GM21717 (cell line): ENCODE data around the gene CLCC1.
"Not testable (repeated sequence)": the region's sequence is repeated elsewhere in the genome, so short reads cannot be mapped to it uniquely, and the experiment has no call there.

Experiments used
- ATAC-seq: cut with Tn5 transposase; IDR thresholded peaks from one replicate; pipeline ENCODE4 v1.9.1; 2021; ENCODE audit warnings: mild to moderate bottlenecking, moderate library complexity; ENCODE audit not compliant: unreplicated experiment

Gene CLCC1, protein sequence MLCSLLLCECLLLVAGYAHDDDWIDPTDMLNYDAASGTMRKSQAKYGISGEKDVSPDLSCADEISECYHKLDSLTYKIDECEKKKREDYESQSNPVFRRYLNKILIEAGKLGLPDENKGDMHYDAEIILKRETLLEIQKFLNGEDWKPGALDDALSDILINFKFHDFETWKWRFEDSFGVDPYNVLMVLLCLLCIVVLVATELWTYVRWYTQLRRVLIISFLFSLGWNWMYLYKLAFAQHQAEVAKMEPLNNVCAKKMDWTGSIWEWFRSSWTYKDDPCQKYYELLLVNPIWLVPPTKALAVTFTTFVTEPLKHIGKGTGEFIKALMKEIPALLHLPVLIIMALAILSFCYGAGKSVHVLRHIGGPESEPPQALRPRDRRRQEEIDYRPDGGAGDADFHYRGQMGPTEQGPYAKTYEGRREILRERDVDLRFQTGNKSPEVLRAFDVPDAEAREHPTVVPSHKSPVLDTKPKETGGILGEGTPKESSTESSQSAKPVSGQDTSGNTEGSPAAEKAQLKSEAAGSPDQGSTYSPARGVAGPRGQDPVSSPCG

DNA sequence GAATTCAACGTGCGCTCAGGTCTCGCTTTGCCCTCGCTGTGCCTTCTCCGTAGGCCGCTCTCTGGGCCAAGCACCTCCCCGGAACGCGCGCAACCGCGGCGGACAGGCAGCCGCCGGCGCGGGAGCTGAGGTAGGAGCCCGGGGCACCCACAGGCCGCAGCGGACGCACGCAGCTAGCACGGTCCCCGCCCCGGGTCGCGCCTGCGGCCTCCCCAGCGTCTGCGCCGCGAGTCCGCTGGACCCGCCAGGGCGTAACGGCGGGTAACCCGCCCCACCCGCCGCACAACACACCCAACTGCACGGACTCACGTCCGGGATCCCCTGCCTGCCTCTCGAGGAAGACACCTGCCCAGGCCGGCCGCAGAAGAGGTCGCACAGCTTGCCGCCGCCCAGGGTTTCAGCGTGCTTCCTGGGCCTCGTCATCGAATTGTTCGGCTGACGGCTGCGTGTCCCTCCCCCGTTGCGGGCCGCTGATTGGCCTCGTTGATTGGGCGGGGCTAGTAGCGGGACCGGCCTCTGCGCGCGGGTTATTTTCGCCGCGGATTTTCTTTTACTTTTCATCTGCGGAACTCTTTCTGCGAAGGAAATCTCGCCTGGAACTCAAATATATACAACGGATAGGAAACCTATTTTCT, at the start of gene CLCC1:
CLCC1 (minus strand) TSS at position 433 of the 635 bp plus-strand sequence. CDS start 13,047 bp downstream, outside the sequence.
- ATAC-seq = peak; percentile 94

DNA sequence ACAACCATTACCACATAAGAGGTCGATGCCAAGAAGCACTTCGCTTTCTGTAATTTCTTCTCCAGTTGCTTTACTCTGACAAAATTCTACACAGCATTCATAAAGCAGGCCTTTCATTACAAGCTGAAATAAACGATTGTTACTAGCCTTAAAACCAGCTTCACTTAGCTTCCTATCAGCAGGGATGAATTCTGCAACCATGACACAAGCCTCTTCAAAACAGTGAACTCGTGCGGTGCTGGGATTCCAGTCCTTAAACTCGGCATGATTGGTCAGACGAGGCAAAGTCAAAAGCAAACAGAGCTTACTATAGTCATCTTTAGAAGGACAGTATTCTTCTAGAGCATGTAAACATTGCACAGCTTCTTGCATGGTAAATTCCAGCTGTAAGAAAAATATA, 48.1 kb upstream of the CLCC1 start:
- ATAC-seq = no peak

DNA sequence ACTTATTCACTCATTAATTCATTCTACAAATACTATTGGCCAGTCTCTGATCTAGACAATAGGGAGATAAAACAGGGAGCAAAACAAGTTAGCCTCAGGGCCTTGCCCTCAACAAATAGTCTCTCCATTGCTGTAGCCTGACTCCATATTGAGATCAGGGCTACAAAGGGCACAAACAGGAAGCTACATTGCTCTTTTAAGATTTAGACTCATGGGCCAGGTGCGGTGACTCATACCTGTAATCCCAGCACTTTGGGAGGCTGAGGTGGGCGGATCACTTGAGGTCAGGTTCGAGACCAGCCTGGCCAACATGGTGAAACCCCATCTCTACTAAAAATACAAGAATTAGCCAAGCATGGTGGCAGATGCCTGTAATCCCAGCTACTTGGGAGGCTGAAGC, 33.3 kb upstream of the CLCC1 start:
- ATAC-seq = not testable (repeated sequence)

DNA sequence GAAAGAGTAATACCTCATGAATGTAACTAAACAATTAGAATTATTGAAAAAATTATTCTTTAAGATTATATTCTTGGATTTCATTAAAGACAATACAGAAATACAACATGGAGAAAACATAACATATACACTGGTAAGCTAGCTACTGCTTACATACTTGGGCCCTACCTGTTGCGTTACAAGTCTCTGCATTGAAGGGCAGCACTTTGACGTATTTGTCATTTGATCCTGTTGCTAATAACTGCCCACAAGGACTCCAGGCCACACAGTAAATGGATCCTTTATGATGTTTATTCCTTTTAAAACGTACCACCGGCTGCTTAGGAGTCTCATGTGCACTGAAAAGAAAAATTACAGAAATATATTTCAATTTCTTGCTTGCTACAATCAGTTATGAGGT, 19.8 kb upstream of the CLCC1 start:
- no peak for ATAC-seq

DNA sequence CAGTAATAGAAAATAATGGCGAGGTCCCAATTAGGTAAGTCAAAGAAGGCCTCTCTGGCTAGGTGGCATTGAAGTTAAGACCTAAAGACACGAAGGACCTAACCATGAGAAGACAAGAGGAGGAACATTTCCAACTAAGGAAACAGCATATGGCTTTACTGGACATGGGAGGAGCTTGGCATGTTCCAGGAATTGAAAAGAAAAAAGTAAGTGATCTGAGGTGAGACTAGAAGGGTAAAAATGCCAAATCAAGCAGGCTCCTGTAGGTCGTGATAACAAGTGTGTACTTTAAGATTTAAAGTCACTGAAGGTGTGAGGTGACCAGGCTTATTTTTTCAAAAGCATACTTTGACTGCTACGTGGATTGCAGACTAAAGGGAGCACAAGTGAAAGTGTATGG, 13.4 kb upstream of the CLCC1 start:
- ATAC-seq = no peak

DNA sequence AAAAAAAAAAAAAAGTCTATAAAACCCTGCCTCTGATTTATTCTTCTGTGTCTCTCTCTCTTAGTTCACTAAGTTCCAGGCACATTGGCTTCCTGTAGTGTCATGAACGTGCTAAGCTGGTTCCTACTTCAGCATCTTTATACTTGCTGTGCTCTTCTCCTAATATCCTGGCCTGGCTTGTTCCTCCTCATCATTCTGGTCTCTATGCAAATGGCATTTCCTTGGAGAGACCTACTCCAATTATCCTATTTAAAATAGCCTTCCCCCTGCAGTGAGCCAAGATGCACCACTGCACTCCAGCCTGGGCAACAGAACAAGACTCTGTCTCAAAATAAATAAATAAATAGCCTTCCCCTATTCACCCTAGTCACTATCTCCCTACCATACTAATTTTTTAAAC, 9.7 kb upstream of the CLCC1 start:
- ATAC-seq = no peak

DNA sequence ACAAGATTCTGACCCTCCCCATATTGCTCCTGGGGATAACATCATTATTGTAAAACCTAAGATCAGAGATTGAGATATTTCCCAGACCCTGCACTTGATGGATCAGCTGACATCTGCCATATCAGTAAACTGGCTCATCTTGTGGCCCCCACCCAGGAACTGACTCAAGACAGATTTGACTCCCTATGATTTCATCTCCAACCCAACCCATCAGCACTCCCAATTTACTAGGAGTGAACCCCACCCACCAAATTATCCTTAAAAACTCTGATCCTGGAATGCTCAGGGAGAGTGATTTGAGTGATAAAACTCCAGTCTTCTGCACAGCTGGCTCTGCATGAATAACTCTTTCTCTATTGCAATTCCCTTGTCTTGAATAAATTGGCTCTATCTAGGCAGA, 6.1 kb upstream of the CLCC1 start:
- ATAC-seq = no peak

DNA sequence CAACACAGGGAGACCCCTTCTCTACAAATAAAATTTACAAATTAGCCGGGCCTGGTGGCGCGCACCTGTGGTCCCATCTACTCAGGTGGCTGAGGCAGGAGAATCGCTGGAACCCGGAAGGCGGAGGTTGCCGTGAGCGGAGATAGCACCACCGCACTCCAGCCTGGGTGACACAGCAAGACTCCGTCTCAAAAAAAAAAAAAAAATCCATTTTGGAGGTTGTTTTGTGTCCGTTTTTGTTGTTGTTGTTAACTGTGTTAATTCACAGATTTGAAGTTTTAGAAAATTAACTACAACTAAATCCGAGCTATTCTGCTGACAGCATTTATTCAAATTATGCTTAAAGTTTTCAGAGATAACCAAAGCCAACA, 618 bp downstream of the CLCC1 start:
- no peak for ATAC-seq

DNA sequence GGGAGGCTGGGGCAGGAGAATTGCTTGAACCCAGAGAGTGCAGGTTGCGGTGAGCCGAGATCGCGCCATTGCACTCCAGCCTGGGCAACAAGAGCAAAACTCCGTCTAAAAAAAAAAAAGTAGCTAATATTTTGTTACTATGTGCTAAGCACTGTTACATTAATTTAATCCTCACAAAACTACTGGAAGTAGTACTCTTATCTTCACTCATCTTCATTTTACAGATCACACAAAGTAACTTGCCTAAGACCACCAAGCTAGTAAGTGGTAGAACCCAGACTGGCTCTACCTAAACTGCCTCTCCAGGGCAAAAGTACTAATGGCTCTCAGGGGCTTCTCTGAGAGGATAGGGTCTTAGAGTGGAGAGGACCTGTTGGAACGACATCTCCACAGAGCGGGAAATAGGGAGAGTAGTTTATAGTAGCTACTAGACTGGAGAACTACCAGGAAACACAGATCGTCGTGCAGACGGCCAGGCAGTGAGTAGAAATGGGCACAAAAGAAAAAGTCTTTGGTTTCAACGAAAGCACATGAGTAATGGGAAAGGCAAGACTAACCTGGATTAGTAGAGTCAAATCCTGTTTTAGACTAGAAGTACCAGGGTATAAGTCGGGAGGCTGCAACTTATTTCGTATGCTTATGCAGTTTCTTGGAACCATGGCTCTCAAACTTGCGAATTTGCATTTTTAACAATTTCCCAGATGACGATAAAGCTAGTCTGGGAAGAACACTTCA, 1.4 kb downstream of the CLCC1 start:
- ATAC-seq = no peak

DNA sequence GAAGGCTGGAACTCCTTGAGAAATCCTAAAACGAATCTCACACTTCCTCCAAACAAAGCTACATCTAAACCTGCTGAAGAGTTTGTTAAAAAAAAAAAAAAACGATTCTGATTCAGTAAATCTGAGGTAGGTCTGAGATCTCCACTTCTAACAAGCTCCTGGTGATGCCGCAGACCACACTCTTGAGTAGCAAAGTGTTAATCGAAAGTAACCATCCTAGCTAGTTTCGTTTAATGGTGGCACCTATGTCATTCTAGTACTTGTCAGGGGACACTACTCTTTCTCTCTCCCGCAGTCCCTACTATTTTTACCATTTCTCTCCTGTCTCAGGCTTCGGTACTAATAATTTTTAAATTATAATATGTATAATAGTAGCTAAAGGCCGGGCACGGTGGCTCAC, 2.1 kb downstream of the CLCC1 start:
- ATAC-seq = no peak

DNA sequence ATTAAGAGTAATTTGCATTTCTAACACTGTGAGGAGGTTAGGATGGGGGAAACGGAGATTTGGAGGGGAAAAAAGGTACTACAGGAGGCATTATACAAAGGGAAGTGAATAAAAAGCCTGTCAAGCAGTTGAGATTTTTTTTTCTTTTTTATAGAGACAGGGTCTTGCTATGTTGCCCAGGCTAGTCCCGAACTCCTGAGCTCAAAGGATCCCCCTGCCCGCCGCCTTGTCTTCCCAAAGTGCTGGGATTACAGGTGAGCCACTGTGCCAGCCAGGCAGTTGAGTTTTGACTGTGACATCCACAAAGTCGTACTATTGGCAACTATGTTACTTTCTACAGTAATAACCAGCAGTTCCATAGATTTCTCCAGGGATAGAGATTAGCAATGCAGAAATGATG, 2.6 kb downstream of the CLCC1 start:
- no peak for ATAC-seq

DNA sequence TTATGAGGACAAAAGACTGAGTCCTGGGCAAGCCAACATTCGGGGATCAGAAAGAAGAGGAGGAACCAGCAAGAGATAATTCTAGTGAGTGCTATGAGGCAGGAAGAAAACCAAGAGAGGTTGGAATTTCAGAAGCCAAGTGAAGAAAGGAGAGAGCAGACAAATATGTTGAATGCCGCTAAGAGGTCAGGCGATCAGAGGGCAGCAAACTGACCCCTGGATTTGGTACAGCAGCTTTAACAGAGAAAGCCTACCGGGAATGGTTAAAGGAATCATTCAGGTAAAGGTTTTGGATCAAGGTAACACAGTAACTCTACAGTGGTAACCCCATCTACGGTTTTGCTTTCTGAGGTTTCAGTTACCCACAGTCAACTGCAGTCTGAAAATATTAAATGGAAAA, 5.4 kb downstream of the CLCC1 start:
- no peak for ATAC-seq

DNA sequence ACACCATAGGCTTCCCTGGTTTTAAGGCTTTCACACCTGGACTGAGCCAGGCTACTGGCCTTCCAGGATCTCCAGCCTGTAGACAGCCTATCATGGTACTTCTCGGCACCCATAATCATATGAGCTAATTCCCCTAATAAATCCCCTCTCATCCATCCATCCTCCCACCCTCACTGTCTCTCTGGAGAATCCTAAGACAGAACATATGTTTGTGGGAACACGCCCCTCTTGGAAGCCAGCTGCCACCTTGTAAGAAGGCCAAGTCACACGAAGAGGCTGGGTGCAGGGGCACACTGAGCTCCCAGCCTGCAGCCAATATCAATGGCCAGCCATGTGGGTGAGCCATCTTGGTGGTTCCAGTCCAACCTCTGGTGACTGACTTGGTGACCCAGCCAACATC, 7.4 kb downstream of the CLCC1 start:
- ATAC-seq = no peak

DNA sequence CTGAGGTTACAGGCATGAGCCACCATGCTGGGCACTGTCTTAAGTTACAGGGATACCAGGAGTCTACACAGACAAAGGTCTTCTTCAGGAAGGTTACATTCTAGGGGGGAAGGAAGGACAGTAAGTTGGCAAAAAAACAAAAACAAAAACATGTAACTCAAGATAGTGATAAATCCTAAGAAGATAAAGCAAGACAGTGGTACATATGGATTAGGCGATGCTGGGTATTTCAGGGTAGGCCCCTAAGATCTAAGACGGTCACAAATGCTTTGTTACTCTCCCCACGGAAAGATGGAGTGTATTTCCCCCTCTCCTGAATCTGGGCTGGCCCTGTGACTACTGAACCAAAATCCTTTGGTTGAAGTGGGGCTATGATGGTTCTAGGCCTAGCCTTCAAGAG, 8.2 kb downstream of the CLCC1 start:
- ATAC-seq = no peak

DNA sequence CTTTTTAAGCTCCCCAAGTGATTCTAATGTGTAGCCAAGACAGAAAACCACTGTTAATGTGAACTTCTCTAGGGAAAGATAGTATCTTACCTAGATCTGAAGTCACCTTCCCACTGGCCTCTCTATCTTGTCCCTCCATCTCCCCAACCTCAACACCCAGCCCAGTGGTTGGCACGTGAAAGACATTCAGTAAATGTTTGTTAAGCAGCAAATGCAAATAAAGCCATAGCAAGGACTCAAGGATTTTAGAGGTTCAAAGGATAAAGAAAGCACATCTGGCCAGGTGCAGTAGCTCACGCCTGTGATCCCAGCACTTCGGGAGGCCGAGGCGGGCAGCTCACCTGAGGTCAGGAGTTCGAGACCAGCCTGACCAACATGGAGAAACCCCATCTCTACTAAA, 9.8 kb downstream of the CLCC1 start:
- ATAC-seq = no peak

DNA sequence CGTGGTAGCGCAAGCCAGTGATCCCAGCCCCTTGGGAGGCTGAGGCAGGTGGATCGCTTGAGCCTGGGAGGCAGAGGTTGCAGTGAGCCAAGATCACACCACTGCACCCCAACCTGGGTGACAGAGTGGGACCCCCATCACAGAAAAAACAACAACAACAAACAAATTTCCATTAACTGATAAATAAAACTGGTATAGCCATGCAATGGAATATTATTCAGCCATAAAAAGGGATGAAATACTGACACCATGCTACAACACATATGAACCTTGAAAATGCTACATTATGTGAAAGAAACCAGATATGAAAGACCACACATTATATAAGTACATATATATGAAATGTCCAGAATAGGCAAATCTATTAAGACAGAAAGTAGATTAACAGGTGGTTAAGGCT, 12.0 kb downstream of the CLCC1 start:
- ATAC-seq = no peak

DNA sequence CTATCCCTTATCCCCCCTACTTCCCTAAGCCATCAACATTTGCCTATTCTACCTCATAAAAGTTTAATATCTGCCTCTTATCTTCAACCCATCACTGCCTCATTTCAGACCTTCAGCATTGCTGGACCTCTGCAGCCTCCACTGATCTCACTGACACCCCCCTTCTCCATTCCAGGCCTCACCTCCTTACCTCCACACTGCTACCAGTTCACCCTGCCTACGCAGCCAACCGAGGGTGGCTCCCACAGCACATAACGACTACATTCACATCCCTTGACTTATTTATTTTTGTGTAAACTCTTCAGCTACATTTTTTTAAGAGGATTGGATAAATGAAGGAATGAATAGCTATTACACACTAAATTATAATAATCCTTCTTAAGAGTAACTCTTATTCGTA, 14.2 kb downstream of the CLCC1 start:
- no peak for ATAC-seq

DNA sequence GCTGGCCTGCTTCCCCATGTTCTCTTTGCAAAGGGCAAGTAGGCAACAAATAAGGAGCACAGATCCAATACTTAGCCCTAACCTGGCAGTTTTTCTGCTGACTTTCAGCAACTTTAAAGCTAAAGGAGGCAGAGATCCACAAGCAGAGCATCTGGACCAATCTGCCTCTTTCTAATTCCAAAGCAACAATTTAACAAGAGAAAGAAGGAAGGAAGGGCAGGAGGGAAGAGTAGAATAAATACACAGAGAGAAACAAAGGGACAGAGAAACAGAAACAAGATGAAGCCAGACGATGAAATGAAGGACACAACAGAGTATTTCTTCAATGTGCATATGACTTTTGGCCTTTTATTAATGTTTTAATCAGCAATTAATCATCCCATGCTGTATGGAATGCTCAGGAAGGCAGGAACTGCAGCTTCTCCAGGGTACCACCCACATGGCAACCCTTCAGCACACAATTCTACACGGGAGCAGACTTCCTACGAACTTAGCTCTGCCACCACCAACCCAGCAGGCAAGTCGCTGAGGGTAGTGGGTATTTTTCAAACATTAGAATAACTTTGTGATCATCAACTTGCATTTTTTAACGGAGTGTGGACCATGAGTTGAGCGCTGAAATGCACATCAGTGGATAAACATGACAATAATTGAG, 15.3 kb downstream of the CLCC1 start:
- ATAC-seq = no peak

DNA sequence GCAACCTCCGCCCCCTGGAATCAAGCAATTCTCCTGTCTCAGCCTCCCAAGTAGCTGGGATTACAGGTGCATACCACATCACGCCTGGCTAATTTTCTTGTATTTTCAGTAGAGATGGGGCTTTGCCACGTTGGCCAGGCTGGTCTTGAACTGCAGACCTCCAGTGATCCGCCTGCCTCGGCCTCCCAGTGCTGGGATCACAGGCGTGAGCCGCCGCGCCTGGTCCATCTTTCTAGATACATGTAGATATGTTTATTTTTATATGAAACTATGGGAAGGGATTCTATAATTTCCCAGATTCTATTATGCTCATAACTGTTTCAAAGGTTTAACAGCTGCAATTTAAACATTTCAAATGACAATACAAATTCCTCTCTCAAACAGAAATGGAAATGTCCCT, 27.1 kb downstream of the CLCC1 start:
- no peak for ATAC-seq

DNA sequence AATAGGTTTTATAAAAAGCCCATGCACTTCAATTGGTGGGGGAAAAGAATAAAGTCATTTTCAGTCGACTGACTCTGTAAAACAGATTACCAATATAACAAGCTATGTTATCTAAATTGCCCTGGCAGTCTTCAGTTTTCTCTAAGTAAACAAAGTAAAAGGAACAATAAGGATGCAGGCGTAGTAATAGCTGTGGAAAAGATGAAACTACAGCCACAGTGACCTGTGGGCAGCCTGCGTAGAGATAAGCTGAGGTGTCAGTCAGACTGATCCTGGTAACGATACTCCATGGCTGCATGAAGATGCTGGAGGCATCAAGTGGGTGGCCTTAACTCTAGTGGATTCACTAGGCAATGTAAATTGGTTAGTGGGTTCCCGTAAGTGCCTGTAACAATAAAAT, 29.3 kb downstream of the CLCC1 start:
- no peak for ATAC-seq

DNA sequence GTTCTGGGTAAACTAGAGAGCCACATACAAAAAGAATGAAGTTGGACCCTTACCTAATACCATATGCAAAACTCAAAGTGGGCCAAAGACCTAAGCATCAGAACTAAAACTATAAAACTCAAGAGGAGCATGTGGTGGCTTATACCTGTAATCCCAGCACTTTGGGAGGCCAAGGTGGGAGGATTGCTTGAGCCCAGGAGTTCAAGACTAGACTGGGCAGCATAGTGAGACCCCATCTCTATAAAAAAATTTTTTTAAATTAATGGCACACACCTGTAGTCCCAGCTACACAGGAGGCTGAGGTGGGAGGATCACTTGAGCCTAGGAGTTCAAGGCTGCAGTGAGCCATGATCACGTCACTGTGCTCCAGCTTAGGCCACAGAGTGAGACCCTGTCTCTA, 35.7 kb downstream of the CLCC1 start:
- ATAC-seq = not testable (repeated sequence)
